ENCODE measurements around the gene OXLD1.

The OXLD1 gene

GRCh38 chr17:81702934-81703746 lies 36.7 kb upstream of the OXLD1 start, which contains the start of gene MRPL12 (continued):
- no peak for TF ChIP-seq INSM2 (tag by site-specific recombination; IDR thresholded peaks at IDR 0.05)
- TF ChIP-seq FEZF1 (tag by site-specific recombination; IDR thresholded peaks at IDR 0.05) = no peak
- peak; percentile 91 for TF ChIP-seq GLIS2 (tag by site-specific recombination; IDR thresholded peaks at IDR 0.05)
- no peak for TF ChIP-seq ZNF280C (tag by site-specific recombination; IDR thresholded peaks at IDR 0.05)
- TF ChIP-seq ZNF529 (tag by site-specific recombination; IDR thresholded peaks at IDR 0.05; ENCODE audit: insufficient replicate concordance) = no peak
- peak; percentile 53; the same call in 1 of the 2 replicates for TF ChIP-seq PRDM4 (tag by site-specific recombination; IDR thresholded peaks at IDR 0.05)
- peak; percentile 75; the same call in 1 of the 2 replicates for TF ChIP-seq KLF8 (tag by site-specific recombination; IDR thresholded peaks at IDR 0.05)
- peak; percentile 65; the same call in 1 of the 2 replicates for TF ChIP-seq ZBTB17 (tag by site-specific recombination; IDR thresholded peaks at IDR 0.05)
- no peak for TF ChIP-seq ZNF626 (tag by site-specific recombination; IDR thresholded peaks at IDR 0.05)
- no peak for TF ChIP-seq ZNF10 (tag by site-specific recombination; IDR thresholded peaks at IDR 0.05)
- TF ChIP-seq OVOL3 (tag by site-specific recombination; IDR thresholded peaks at IDR 0.05) = no peak
- TF ChIP-seq EGR2 (tag by site-specific recombination; IDR thresholded peaks at IDR 0.05; ENCODE audit: low read depth) = no peak
- no peak for TF ChIP-seq ZNF174 (tag by site-specific recombination; IDR thresholded peaks at IDR 0.05)
- TF ChIP-seq ZNF121 (tag by site-specific recombination; IDR thresholded peaks at IDR 0.05) = no peak
- peak; percentile 85 for TF ChIP-seq SP7 (tag by site-specific recombination; IDR thresholded peaks at IDR 0.05)
- peak; percentile 41; the same call in 1 of the 2 replicates for TF ChIP-seq ZNF561 (tag by site-specific recombination; IDR thresholded peaks at IDR 0.05; ENCODE audit: borderline replicate concordance)
- no peak for TF ChIP-seq WT1 (tag by site-specific recombination; IDR thresholded peaks at IDR 0.05)
- TF ChIP-seq ZXDB (tag by site-specific recombination; IDR thresholded peaks at IDR 0.05) = peak; percentile 66; the same call in 1 of the 2 replicates
- TF ChIP-seq YY2 (tag by site-specific recombination; IDR thresholded peaks at IDR 0.05) = peak; percentile 81
- no peak for TF ChIP-seq HOXD13 (CRISPR knock-in tag; IDR thresholded peaks at IDR 0.05; ENCODE audit: borderline replicate concordance)
- peak; percentile 53 for TF ChIP-seq ZBTB8A (tag by site-specific recombination; IDR thresholded peaks at IDR 0.05)
- no peak for TF ChIP-seq ATF2 (tag by site-specific recombination; IDR thresholded peaks at IDR 0.05; ENCODE audit: low read depth)
- no peak for TF ChIP-seq ZNF600 (tag by site-specific recombination; IDR thresholded peaks at IDR 0.05)
- TF ChIP-seq ELK4 (IDR thresholded peaks at IDR 0.05; ENCODE audit: borderline replicate concordance, low read depth, low read length) = no peak
- TF ChIP-seq PRDM1 (tag by site-specific recombination; IDR thresholded peaks at IDR 0.05) = no peak
- peak; percentile 75; the same call in 1 of the 2 replicates for TF ChIP-seq ZNF148 (tag by site-specific recombination; IDR thresholded peaks at IDR 0.05; ENCODE audit: borderline replicate concordance)
- no peak for TF ChIP-seq SCRT1 (tag by site-specific recombination; IDR thresholded peaks at IDR 0.05; ENCODE audit: borderline replicate concordance)
- no peak for TF ChIP-seq ZNF560 (tag by site-specific recombination; IDR thresholded peaks at IDR 0.05; ENCODE audit: borderline replicate concordance)
